Mesendoderm (in vitro differentiated cells): ENCODE data around the gene GPR68.

Source experiments
- DNase-seq: peaks from one replicate; pipeline ENCODE4 v3.0.0; 2013
- H2AK5ac ChIP-seq: 2 replicates; pipeline ENCODE4 v1.6.1; 2013; ENCODE audit warnings: low read length, inconsistent platforms
- H2BK120ac ChIP-seq: 2 replicates; pipeline ENCODE4 v1.6.1; 2013; ENCODE audit warnings: low read depth, mild to moderate bottlenecking, low read length, moderate library complexity, mixed read lengths
- H2BK15ac ChIP-seq: replicated peaks from 2 replicates; pipeline ENCODE4 v1.6.1; 2013; ENCODE audit warnings: low read depth, mild to moderate bottlenecking, moderate library complexity
- H2BK5ac ChIP-seq: 2 replicates; pipeline ENCODE4 v1.6.1; 2013; ENCODE audit warnings: low read length, inconsistent platforms
- H3K18ac ChIP-seq: 2 replicates; pipeline ENCODE4 v1.6.1; 2013; ENCODE audit warnings: mild to moderate bottlenecking, low read length, mixed read lengths
- H3K23ac ChIP-seq: one replicate; pipeline ENCODE4 v1.6.1; 2013; ENCODE audit warnings: low read length
- H3K27ac ChIP-seq: 2 replicates; pipeline ENCODE4 v1.5.1; 2013; ENCODE audit warnings: low read depth, mild to moderate bottlenecking, inconsistent platforms, low read length, moderate library complexity
- H3K27me3 ChIP-seq: 2 replicates; pipeline ENCODE4 v1.6.1; 2013; ENCODE audit warnings: low read length, control low read depth, mild to moderate bottlenecking, inconsistent platforms; ENCODE audit not compliant: insufficient read depth, poor library complexity
- H3K36me3 ChIP-seq: 2 replicates; pipeline ENCODE4 v1.6.1; 2013; ENCODE audit warnings: low read length, inconsistent platforms; ENCODE audit not compliant: control insufficient read depth, insufficient read depth
- H3K4ac ChIP-seq: one replicate; pipeline ENCODE4 v1.6.1; 2013; ENCODE audit warnings: low read depth, mild to moderate bottlenecking, low read length, moderate library complexity
- H3K4me1 ChIP-seq: 2 replicates; pipeline ENCODE4 v1.6.1; 2013; ENCODE audit warnings: low read depth, low read length, inconsistent platforms; ENCODE audit not compliant: control insufficient read depth
- H3K4me2 ChIP-seq: 2 replicates; pipeline ENCODE4 v1.6.1; 2013; ENCODE audit warnings: low read length
- H3K4me3 ChIP-seq: 2 replicates; pipeline ENCODE4 v1.5.1; 2013; ENCODE audit warnings: mild to moderate bottlenecking, low read length
- H3K56ac ChIP-seq: one replicate; pipeline ENCODE4 v1.6.1; 2013; ENCODE audit warnings: low read length
- H3K79me1 ChIP-seq: 2 replicates; pipeline ENCODE4 v1.6.1; 2013; ENCODE audit warnings: low read length, inconsistent platforms
- H3K79me2 ChIP-seq: 2 replicates; pipeline ENCODE4 v1.6.1; 2013; ENCODE audit warnings: mild to moderate bottlenecking, low read length; ENCODE audit not compliant: control insufficient read depth, insufficient read depth
- H3K9ac ChIP-seq: 2 replicates; pipeline ENCODE4 v1.6.1; 2013; ENCODE audit warnings: low read length, inconsistent platforms
- H4K5ac ChIP-seq: one replicate; pipeline ENCODE4 v1.6.1; 2013; ENCODE audit warnings: low read length
- H4K8ac ChIP-seq: one replicate; pipeline ENCODE4 v1.6.1; 2013; ENCODE audit warnings: low read depth, mild to moderate bottlenecking, control low read depth, low read length, moderate library complexity
- WGBS: extraction: QIAGEN DNeasy Blood & Tissue Kit; methylation state at CpG from one replicate; pipeline ENCODE4 v1.1.7; 2013; ENCODE audit warnings: low lambda C conversion rate, missing lambda C conversion rate; ENCODE audit not compliant: insufficient coverage; ENCODE audit errors: extremely low coverage; 5-methylcytosine and 5-hydroxymethylcytosine counted together

GPR68 gene

DNA sequence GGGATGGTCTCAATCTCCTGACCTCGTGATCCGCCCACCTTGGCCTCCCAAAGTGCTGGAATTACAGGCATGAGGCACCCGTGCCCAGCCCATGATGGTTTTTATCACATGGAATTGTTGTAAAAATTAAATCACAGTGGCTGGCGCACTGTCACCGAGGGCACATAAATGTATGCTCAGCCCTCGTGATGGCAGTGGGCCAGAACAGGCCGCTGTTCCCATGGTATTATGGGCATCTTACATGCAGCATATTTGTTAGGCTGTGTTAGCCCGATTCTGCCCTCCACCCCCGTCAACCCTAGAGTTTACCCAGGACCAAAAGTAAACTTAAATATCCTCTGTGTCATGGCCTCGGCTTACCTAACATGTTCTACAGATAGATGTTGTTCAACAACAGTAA lies 48.6 kb downstream of the GPR68 start:
- H3K27me3 ChIP-seq: no peaks in the 10 kb centered on the region
- WGBS: no CpG with 5 or more reads among the region's 10 CpGs
- H2BK15ac ChIP-seq: no peak overlapping the region
- H3K18ac ChIP-seq: no peak overlapping the region
- H4K5ac ChIP-seq: no peak overlapping the region
- H3K4me1 ChIP-seq: no peaks in the 10 kb centered on the region
- no peak overlapping the region for H3K4me3 ChIP-seq
- no peak overlapping the region for H3K4ac ChIP-seq
- H2BK120ac ChIP-seq: no peak overlapping the region
- no peak overlapping the region for H3K9ac ChIP-seq
- no peak overlapping the region for H2BK5ac ChIP-seq
- no peak overlapping the region for H3K23ac ChIP-seq
- H3K27ac ChIP-seq: no peak overlapping the region
- no peak overlapping the region for H2AK5ac ChIP-seq
- H3K56ac ChIP-seq: no peak overlapping the region
- H3K79me2 ChIP-seq: no peaks in the 10 kb centered on the region
- no peak overlapping the region for H3K4me2 ChIP-seq
- H3K36me3 ChIP-seq: no peaks in the 10 kb centered on the region
- DNase-seq: no peak
- H3K79me1 ChIP-seq: no peaks in the 10 kb centered on the region
- H4K8ac ChIP-seq: no peak overlapping the region

DNA sequence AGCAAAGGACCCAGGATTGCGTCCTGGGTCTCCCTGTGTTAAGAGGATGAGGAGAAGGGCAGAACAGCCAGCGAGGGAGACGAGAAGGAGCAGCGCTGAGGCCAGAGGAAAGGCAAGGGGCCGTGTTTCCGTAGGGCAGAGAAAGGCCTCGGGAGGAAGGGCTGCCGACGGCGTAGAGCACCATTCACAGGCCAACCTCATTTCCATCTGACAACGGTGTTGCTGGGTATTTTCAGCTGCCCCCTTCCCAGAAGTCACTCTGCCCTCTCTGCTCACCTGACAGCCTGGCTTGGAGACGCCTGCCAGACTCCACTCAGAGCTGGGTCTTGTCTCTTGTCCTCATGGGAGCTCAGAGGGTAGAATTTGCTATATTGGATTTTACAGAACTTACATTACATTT lies 51.4 kb downstream of the GPR68 start:
- Histone ChIP-seq H2BK120ac (no peak overlapping the region), H2BK5ac (no peak overlapping the region), H3K27ac (no peak overlapping the region), H3K79me1 (no peaks in the 10 kb centered on the region), H3K23ac (no peak overlapping the region), H4K8ac (no peak overlapping the region), H4K5ac (no peak overlapping the region), H3K27me3 (no peaks in the 10 kb centered on the region), H3K4me1 (no peaks in the 10 kb centered on the region), H3K4me3 (no peak overlapping the region), H3K18ac (no peak overlapping the region), H3K4ac (no peak overlapping the region), H3K79me2 (no peaks in the 10 kb centered on the region), H2BK15ac (no peak overlapping the region), H2AK5ac (no peak overlapping the region), H3K36me3 (no peaks in the 10 kb centered on the region), H3K4me2 (no peak overlapping the region), H3K56ac (no peak overlapping the region), H3K9ac (no peak overlapping the region)
- no peak for DNase-seq
- no CpG with 5 or more reads among the region's 12 CpGs for WGBS

DNA sequence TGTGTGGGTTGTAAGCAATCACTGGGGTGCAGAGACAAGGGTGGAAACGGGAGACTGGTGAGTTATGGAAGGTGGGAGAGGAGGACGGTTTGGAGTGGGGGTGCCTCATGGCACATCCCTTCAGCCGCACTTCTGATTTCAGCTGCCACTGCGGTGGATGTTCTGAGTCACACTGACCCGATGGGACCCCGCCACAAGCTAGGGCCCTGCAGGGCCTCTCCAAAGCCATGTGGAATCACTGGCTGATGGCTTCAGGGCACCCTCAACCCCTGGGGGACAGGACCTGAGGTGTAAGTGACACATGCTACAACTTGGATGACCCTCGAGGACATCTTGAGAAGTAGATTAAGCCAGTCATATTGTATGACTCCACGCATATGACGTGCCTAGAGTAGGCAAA lies 53.7 kb downstream of the GPR68 start:
- Histone ChIP-seq H3K4me3 (no peak overlapping the region), H3K4me1 (no peaks in the 10 kb centered on the region), H2AK5ac (no peak overlapping the region), H3K27me3 (no peaks in the 10 kb centered on the region), H4K8ac (no peak overlapping the region), H3K4ac (no peak overlapping the region), H3K27ac (no peak overlapping the region), H3K79me1 (no peaks in the 10 kb centered on the region), H3K23ac (no peak overlapping the region), H3K4me2 (no peak overlapping the region), H4K5ac (no peak overlapping the region), H2BK5ac (no peak overlapping the region), H3K9ac (no peak overlapping the region), H2BK15ac (no peak overlapping the region), H3K79me2 (no peaks in the 10 kb centered on the region), H2BK120ac (no peak overlapping the region), H3K36me3 (no peaks in the 10 kb centered on the region), H3K56ac (no peak overlapping the region), H3K18ac (no peak overlapping the region)
- WGBS: no CpG with 5 or more reads among the region's 9 CpGs
- DNase-seq: no peak

DNA sequence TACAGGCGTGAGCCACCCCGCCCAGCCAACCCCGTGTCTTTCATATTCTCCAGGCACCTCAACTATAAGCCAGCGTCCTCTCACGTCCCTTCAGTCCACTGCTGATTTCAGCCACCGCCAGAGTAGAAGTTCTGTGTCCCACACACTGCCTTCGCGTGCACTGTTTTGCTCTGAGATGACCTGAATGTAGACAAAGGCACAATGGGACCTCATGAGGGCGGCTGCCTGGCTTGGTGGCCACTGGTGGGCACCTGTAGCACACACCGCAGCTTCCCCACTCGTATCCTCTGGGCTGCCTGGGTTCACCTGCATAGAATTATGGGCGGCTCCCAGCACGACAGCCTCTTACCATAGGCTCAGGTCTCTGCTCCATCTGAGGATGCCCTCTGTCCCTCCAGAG lies 57.2 kb downstream of the GPR68 start:
- no peaks in the 10 kb centered on the region for H3K79me2 ChIP-seq

DNA sequence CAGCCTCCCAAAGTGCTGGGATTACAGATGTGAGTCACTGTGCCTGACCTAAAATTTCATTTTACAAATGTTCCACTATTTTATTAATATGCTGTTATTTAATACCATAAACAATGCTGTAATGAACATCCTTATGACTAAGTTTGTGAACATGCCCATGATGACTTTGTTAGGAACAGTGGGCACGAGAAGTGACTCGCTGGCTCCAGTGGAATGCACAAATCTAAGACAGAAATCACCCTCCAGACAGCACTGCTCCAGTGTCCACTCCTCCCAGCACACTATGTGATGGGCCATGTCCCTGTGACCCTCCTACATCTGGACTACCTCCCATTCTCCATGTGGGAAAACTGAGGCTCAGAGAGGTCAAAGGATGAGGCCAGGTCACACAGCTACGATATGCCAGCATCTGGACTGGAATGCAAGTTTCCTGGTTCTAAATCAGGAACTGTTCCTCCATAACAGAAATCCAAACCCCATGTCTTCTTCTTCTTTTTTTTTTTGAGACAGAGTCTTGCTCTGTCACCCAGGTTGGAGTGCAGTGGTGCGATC lies 57.9 kb downstream of the GPR68 start:
- no peak overlapping the region for H2BK120ac ChIP-seq
- no peak overlapping the region for H3K23ac ChIP-seq
- H4K8ac ChIP-seq: no peak overlapping the region
- no peak overlapping the region for H3K4me3 ChIP-seq
- H3K9ac ChIP-seq: no peak overlapping the region
- H3K79me1 ChIP-seq: no peaks in the 10 kb centered on the region
- no peaks in the 10 kb centered on the region for H3K79me2 ChIP-seq
- H2BK5ac ChIP-seq: no peak overlapping the region
- no peak overlapping the region for H3K4me2 ChIP-seq
- H3K56ac ChIP-seq: no peak overlapping the region
- WGBS: no CpG with 5 or more reads among the region's 4 CpGs
- no peak overlapping the region for H2AK5ac ChIP-seq
- H4K5ac ChIP-seq: no peak overlapping the region
- H3K18ac ChIP-seq: no peak overlapping the region
- H3K27ac ChIP-seq: no peak overlapping the region
- H3K4me1 ChIP-seq: no peaks in the 10 kb centered on the region
- H3K36me3 ChIP-seq: no peaks in the 10 kb centered on the region
- H3K27me3 ChIP-seq: no peaks in the 10 kb centered on the region
- H2BK15ac ChIP-seq: no peak overlapping the region
- H3K4ac ChIP-seq: no peak overlapping the region
- DNase-seq: no peak

More for the DNA sequence above, 57.2 kb downstream of the GPR68 start:
- no peak overlapping the region for H3K4me3 ChIP-seq
- no peak overlapping the region for H3K23ac ChIP-seq
- no peak overlapping the region for H2BK15ac ChIP-seq
- no peak for DNase-seq
- H3K27ac ChIP-seq: no peak overlapping the region
- H3K4ac ChIP-seq: no peak overlapping the region
- H4K8ac ChIP-seq: no peak overlapping the region
- H2BK5ac ChIP-seq: no peak overlapping the region
- H2AK5ac ChIP-seq: no peak overlapping the region
- no peaks in the 10 kb centered on the region for H3K4me1 ChIP-seq
- H2BK120ac ChIP-seq: no peak overlapping the region
- H3K18ac ChIP-seq: no peak overlapping the region
- H3K27me3 ChIP-seq: no peaks in the 10 kb centered on the region
- no CpG with 5 or more reads among the region's 13 CpGs for WGBS
- no peak overlapping the region for H3K4me2 ChIP-seq
- no peak overlapping the region for H3K56ac ChIP-seq
- no peaks in the 10 kb centered on the region for H3K79me1 ChIP-seq
- no peak overlapping the region for H4K5ac ChIP-seq
- no peaks in the 10 kb centered on the region for H3K36me3 ChIP-seq
- H3K9ac ChIP-seq: no peak overlapping the region

DNA sequence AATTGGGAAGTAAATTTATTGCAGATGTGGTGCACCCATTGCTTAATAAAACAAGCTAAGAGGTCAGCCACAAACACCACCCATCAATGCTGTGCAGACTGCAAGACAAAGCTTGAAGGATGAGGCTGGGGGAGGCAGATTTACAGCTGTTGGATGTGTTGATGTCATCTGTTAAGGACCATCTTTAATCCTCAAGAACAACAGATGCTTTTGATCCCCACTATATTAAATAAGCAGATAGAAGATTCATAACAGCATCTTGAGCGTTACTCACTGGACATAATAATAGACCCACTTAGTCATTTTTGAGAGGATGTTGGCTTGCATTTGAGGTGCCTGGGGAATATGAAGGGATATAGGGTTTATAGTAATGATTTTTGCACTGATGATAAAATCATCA lies 58.8 kb downstream of the GPR68 start:
- no peak overlapping the region for H4K8ac ChIP-seq
- H3K4ac ChIP-seq: no peak overlapping the region
- H2BK5ac ChIP-seq: no peak overlapping the region
- no peaks in the 10 kb centered on the region for H3K79me2 ChIP-seq
- no peak overlapping the region for H3K56ac ChIP-seq
- no peak overlapping the region for H3K4me2 ChIP-seq
- H3K36me3 ChIP-seq: no peaks in the 10 kb centered on the region
- H3K23ac ChIP-seq: no peak overlapping the region
- H3K4me3 ChIP-seq: no peak overlapping the region
- no peaks in the 10 kb centered on the region for H3K27me3 ChIP-seq
- H3K4me1 ChIP-seq: no peaks in the 10 kb centered on the region
- H2AK5ac ChIP-seq: no peak overlapping the region
- no peak overlapping the region for H2BK15ac ChIP-seq
- H2BK120ac ChIP-seq: no peak overlapping the region
- WGBS: no CpG with 5 or more reads among the region's 1 CpG
- no peak overlapping the region for H4K5ac ChIP-seq
- no peak overlapping the region for H3K9ac ChIP-seq
- no peaks in the 10 kb centered on the region for H3K79me1 ChIP-seq
- H3K18ac ChIP-seq: no peak overlapping the region
- no peak overlapping the region for H3K27ac ChIP-seq
- no peak for DNase-seq
